C4-2B (cell line): ENCODE measurements around the gene FAM13A.
"Not testable (repeated sequence)": the region's sequence is repeated elsewhere in the genome, so short reads cannot be mapped to it uniquely, and the experiment has no call there.

ENCODE experiments used
- H3K27ac ChIP-seq: fragments of 450-650 bp; 2 replicates; pipeline ENCODE4 v1.5.1; 2017
- CTCF ChIP-seq: fragments of 450-650 bp; conservative IDR thresholded peaks from 2 replicates; pipeline ENCODE4 v1.5.1; 2017; ENCODE audit warnings: mild to moderate bottlenecking
- ZFX ChIP-seq: fragments of 450-650 bp; IDR thresholded peaks from 2 replicates; pipeline ENCODE4 v1.6.1; 2017

Gene FAM13A

DNA sequence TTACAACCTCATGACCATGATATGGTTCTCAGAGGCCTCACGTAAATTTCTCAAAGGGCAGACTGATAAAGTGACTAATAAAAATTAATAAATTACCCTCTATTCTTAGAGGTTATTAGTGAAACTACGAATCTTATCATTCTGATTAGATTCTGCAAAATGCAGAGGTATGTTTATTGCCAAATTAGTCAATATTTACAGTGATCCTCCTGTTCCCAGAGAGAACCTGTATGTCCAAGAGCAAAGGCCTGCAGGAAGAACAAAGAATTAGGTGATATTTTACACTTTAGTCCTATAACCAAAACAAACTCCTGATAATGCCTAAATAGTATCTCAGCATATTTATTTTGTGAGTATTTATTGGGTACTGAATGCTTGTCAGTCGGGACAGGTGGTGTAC lies 58.1 kb downstream of the FAM13A start:
- H3K27ac ChIP-seq = no peak overlapping the region
- TF ChIP-seq ZFX = no peak
- TF ChIP-seq CTCF = no peak

GRCh38 chr4:88998001-88998400 lies 59.0 kb downstream of the FAM13A start:
- no peak for TF ChIP-seq CTCF
- no peak for TF ChIP-seq ZFX
- no peak overlapping the region for H3K27ac ChIP-seq

DNA sequence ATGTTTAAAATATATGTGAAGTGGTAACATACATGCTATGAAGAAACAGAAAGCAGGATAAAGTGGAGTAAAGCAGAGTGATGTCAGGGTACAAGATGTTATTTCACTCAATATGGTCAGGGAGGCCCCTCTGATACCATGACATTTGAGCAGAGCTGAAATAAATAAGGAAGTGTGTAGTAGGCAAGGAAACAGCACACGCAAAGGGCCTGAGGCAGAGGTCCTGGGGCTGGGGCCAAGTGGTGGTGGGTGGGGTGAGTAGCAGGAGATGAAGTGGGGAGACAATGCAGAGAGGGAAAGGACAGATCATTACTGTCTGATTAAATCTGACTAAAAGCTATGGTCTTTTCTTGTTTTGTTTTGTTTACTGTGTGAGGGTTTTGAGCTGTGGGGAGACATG lies 61.1 kb downstream of the FAM13A start:
- TF ChIP-seq ZFX = no peak
- no peak for TF ChIP-seq CTCF
- H3K27ac ChIP-seq = no peak overlapping the region

DNA sequence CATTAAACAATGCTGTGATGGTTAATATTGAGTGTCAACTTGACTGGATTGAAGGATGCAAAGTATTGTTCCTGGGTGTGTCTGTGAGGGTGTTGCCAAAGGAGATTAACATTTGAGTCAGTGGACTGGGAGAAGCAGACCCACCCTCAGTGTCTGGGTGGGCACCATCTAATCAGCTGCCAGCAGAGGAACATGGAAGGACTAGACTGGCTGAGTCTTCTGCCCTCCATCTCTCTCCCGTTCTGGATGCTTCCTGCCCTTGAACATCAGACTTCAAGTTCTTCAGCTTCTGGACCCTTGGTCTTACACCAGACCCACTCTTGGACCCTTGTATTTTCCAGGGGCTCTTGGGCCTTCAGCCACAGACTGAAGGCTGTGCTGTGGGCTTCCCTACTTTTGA lies 61.7 kb downstream of the FAM13A start:
- H3K27ac ChIP-seq = not testable (repeated sequence)

DNA sequence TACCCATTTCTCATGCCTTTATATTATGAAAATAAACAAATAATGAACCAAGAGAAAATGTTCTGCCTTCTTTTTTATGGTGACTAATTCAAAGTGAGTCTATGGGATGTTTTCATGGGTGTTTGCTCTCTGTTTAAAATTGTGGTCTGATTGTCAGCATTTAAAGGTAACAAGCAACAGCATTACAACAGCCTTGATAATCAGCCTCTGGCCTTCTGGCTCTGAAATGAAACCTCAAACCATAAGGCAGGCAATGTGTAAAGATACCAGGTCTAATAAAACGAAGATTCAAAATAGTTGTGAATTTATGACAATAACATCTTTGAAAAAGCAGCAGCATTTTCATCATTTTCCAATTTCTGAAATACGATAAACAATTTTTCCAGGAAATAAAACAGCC lies 63.7 kb downstream of the FAM13A start:
- TF ChIP-seq CTCF = no peak
- no peak for TF ChIP-seq ZFX
- H3K27ac ChIP-seq = no peak overlapping the region

- TF ChIP-seq CTCF (no peak), ZFX (no peak)
- no peak overlapping the region for H3K27ac ChIP-seq
Measured at GRCh38 chr4:88991746-88992145, 65.2 kb downstream of the FAM13A start.

GRCh38 chr4:88989990-88990389 lies 67.0 kb downstream of the FAM13A start:
- TF ChIP-seq CTCF (no peak), ZFX (no peak)

GRCh38 chr4:88985088-88985773 lies 71.8 kb downstream of the FAM13A start:
- H3K27ac ChIP-seq = no peak overlapping the region
- TF ChIP-seq CTCF = no peak
- TF ChIP-seq ZFX = no peak

More at GRCh38 chr4:88989990-88990389, 67.0 kb downstream of the FAM13A start:
- H3K27ac ChIP-seq = no peak overlapping the region
